ENCODE measurements around the gene RTN4IP1.
"Not testable (repeated sequence)": the region's sequence is repeated elsewhere in the genome, so short reads cannot be mapped to it uniquely, and the experiment has no call there.

Gene RTN4IP1

DNA sequence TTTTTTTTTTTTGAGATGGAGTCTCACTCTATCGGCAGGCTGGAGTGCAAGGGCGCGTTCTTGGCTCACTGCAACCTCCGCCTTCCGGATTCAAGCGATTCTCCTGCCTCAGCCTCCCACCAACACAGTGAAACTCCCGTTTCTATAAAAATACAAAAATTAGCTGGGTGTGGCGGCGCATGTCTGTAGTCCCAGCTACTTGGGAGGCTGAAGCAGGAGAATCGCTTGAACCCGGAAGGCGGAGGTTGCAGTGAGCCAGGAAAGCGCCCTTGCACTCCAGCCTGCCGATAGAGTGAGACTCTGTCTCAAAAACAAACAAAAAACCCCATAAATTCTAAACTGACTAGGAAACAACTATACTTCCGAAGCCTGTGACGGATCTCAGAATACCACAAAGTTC is 1.5 kb downstream of the RTN4IP1 start:
- not testable (repeated sequence) for DNase-seq (ENCODE audit: low spot score)

DNA sequence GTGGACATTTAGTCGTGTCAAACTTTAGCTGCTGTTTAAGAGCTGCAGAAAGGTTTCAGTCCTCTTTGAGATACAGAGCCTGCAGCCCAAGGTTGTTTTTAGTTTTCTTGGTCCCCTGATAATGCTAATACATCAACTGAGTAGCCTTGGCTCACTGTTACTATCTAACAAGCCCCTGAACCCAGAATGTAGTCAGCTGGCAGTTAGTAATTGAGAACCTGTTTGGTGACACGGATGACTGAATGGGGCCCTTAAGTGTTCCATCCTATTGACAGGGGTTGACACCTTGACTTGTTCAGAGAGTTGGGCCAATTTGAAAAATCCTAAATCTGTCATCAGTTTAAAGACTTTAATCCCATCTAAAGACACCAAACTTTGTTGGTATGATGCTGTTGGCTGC is 2.8 kb downstream of the RTN4IP1 start:
- no peak for DNase-seq (ENCODE audit: low spot score)

DNA sequence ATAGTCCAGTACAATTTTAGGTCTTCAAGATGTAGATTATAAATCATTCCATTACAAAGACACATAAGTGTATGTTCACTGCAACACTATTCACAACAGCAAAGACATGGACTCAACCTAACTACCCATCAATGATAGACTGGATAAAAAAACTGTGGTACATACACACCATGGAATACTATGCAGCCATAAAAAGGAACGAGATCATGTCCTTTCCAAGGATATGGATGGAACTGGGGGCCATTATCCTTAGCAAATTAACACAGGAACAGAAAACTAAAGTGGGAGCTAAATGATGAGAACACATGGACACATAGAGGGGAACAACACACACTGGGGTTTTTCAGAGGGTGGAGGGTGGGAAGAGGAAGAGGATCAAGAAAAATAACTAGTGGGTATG is 6.3 kb downstream of the RTN4IP1 start:
- DNase-seq (ENCODE audit: low spot score): no peak

DNA sequence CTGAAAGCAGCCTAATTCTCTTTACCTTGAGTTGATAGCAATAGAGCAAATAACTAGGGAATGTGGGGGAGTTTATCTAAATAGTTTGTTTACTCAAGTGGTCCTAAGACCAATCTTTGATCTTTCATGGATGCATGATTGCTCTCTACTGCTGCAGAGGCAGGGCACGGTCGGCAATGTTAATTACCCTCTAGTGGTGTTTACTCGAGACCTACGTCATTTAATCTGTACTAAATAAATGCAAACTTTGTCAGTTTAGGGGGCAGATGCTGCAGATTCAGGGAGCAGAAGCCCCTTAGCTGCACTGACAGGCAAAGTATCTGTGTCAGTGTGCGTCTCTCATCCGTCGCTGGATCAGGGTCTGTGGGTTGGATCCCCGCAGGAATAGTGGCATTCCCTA is 6.9 kb downstream of the RTN4IP1 start:
- no peak for DNase-seq (ENCODE audit: low spot score)

DNA sequence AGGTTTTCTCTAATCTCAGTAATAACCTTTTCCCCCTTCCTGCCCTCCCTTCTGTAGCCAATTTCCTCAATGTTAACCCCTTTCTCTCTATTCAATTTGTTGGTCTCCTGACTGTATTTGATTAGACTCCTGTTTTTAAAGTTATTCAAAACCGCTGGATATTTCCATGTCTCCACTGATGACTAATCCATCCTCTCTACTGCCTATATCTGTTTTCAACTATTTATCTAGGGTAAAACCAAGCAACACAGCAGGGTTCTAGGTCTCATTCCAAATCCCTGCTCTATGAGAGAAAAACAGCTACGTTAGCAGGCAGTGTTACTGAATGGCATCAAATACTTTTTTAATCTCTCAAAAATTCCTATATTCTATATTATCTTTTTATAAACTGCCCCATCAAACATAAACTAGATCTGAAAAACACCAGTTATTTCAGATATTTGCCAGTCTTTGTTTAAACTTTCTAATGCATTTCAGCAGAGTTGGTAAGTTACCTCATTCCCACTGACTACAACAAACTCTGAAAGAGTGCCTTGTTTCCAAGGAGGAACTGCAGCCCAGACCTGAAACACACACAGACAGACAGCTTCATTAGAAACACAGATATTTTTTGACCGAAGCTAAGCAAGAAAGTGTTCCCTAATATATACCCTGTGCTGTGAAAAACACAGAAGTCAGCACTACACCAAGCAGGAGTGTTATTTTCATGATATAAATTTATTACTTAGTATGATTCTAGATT is 8.2 kb downstream of the RTN4IP1 start:
- no peak for DNase-seq (ENCODE audit: low spot score)

DNA sequence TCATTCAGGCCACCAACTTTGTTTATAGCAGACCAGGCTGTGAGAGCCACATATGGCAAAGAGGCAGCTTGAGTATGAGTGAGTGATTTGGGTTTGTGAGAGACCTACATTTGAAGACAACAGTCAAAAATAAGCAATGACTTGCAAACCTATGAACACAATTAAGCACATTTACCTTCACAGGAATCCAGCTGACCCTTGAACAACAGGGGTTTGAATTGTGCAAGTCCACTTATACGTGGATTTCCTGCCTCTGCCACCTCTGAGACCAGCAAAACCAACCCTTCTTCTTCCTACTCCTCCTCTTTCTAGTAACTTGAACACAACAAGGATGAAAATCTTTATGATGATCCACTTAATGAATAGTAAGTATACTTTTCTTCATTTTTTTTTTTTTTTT is 10.1 kb downstream of the RTN4IP1 start:
- DNase-seq (ENCODE audit: low spot score): no peak

DNA sequence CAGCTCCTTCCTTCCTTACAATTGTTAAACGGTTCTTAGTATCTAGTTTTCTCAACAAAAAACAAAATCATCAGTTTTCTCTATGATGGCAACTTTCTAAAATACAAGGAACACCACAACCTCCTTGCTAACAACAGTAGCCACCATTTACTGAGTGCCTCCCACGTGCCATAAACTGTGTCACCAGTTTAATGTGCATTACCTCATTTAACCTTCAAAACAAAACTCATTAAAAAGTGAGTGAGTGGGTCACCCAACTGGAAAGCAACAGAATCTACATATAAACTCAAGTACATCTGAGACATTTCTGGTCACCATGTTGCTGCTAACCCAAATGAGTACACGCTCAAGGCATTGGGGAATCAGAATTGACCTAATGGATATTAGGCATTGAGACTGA is 11.0 kb downstream of the RTN4IP1 start:
- DNase-seq (ENCODE audit: low spot score): no peak

DNA sequence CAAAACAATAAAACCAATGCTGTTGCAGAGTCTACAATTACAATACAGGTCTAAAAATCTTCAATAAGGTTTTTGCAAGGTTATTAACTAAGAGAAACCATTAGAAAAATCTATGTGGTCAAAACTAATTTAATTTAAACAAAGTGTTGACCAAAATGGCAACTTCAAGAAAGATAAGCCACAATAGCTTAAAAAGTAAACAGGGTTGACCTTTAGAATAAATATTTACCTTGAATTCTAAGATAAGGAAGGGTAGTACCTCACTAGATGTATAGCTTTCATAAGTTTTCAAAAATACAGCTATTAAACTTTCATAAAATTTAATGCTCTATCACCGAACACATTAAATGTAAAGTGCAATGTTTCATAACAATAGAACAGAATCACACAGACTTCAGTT is 11.4 kb downstream of the RTN4IP1 start:
- no peak for DNase-seq (ENCODE audit: low spot score)

DNA sequence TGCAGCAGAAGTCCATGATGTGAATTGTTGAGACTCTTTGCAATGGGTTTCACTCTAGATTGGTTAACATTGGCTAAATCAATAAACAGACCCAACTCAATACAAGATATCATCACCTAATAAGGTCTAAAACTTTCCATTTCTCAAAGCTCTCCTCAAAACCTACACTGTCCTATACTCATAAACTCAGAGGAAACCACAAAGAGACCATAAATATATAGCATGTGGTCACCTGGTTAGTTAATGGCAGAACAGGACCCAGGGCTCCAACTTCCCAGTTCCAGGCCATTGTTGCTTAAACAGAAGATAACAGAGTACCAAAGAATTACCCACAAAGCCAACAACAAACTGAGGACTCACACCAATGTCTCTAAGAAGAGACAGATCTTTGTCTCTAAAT is 12.0 kb downstream of the RTN4IP1 start:
- DNase-seq (ENCODE audit: low spot score): no peak

DNA sequence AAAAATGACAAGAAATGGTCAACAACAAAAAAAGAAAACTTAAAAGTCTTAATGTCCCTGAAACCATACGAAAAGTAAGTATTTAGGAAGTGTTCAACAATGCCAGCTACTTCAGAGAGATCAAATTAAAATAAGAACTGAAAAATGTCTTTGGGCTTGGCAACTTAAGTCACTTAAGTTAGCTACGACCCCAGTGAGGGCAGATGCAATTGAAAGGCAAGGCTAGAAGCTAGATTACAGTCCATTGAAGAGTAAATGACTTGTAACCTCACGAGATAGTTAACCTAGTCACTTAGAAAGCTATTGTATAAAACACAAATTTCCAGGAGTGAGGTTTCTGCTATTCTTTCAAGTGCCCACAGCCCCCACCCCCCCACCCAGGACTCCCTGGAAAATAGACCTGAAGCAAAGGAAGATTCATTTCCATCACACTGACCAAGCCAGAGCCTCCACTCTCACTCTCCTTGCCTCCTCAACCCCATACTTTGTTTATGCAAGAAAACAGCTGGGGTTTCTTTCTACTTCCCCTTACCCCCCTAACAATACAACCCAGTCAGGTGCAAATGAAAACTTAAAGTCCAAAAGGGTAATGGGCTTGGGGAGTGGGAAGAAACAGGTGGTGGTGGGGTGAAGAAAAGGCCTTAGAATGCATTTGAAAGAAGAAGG is 14.6 kb downstream of the RTN4IP1 start:
- DNase-seq (ENCODE audit: low spot score): no peak

DNA sequence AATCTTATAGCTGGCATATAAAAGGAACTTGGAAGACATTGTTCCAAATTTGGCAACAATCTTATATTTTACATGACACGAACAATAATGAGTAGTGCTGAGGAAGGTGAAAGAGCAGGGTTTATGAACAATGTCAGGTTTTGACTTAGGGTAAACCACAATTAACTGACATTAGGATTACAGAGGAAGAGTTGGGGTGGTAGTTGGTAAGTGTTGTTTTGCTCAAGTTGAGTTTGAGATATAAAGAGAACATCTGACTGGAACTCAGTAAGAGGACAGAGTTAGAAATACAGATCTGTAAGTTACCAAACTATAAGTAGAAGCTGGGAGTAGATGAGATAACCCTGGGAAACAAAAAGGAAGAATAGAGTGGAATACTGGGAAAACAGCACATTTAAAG is 15.1 kb downstream of the RTN4IP1 start:
- DNase-seq (ENCODE audit: low spot score): peak; percentile 76

DNA sequence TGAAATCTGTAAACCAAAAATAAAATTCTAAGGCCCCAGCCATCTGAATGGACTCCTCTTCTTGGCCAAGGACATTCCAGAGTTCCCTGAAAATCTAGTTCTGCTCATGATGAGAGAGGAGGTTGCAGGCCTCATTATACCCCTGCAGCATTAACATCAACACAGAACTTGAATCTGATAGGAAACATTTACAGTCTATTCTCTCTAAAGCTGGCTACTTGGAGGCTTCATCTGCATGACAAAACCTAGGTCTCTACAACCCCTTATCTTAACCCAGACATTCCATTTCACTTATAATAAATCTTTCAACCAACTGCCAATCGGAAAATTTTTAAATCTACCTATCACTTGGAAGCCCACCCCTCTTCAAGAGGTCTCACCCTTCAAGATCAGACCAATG is 15.7 kb downstream of the RTN4IP1 start:
- no peak for DNase-seq (ENCODE audit: low spot score)

DNA sequence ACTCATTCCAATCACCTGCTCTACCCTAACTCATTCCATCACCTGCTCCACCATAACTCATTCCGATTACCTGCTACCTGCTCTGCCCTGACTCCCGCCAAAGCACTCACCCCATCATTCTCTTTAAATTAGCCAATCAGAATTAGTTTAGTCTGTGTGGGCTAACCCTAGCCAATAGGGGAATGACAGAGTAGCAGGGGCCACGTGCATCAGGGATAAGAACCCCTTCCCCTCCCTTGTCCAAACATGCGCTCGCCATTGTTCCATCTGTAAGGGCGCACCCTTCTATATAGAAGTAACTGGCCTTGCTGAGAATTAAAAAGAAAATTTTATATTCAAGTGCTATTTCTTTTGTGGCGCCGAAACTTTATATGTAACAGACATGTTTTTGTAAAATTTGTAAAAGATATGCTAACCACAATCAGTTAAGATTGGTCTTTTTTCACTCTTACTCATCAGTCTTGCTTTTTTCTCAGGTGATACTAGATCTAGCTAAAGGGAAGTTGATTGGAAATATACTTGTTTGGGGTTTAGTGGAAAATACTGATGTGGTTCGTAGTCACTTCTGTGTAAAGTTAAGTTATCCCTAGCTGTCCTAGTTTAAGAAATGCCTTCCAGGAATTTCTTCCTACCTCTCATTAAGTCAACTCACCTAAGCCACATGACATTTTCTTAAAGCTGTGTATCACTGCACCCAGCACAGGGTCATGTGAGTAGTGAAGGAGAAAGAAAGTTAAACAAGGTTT is 16.5 kb downstream of the RTN4IP1 start:
- DNase-seq (ENCODE audit: low spot score): peak; percentile 64

DNA sequence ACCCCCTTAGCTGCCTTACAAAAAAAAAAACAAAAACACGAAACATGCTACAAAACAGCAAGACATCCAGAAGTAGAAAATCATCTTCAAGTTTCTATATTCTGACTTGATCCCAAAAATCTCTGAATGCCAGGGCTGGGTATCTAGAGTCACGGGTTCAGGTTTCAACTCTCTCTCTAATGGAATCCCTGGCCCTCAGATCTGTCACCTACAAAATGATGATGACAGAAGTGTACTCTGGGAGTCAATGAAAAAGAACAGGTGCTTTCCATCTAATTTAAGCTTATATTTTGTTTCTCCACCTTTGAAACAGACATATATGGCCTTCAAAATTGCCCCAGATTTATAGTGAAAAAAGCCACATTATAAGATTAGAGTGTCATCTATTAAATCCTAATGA is 18.3 kb downstream of the RTN4IP1 start:
- DNase-seq (ENCODE audit: low spot score): no peak

DNA sequence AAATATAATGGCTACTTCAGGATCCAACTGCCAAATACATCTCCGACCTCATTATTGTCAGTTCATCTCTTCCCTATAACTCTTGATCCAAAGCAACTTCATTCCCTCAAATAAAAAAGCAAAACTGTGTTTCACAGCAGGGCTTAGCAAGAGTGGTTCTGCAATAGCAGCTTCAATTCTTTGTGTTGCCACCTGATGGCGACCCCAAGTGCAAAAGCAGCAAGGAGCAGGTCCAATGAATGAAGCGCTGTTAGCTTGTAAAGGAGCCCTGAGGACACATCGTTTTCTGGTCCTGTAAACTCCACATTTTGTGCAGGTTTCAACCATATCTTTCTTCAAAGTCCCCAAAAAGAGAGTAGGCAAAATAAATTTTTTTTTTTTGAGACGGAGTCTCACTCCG is 19.6 kb downstream of the RTN4IP1 start:
- peak; percentile 53 for DNase-seq (ENCODE audit: low spot score)

DNA sequence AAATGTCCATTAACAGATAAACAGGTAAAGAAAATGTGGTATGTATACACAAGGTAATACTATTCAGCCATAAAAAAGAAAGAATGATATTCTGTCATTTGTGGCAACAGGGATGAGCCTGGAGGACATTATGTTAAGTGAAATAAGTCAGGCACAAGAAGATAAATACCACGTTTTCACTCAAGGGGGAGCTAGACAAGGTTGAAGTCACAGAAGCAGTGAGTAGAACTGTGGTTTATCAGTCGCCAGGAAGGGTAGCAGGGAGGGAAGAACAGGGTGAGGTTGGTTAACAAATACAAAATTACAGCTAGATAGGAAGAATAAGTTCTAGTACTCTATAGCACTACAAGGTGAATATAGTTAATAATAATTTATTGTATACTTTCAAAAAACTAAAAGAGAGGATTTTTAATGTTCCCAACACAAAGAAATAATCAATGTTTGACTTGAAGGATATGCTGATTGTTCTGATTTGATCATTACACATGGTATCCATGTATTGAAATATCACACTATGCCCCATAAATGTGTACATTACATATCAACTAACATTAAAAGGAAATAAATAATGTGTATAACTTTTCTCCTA is 21.1 kb downstream of the RTN4IP1 start:
- peak; percentile 75 for DNase-seq (ENCODE audit: low spot score)

DNA sequence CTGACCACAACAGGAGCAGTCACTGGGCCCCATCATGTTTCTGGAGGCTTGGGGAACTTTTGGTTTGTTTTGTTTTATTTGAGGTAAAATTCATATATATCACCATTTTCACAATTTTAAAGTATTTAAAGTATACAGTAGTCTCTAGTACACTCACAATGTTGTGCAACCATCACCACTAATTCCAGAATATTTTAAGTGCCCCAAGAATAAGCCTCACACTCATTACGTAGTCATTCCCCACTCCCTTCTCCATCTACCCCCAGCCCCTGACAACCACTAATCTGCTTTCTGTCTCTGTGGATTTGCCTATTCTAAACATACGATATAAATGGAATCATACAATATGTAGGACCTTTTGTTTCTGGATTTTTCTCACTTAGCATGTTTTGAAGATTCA is 29.0 kb downstream of the RTN4IP1 start:
- no peak for DNase-seq (ENCODE audit: low spot score)

DNA sequence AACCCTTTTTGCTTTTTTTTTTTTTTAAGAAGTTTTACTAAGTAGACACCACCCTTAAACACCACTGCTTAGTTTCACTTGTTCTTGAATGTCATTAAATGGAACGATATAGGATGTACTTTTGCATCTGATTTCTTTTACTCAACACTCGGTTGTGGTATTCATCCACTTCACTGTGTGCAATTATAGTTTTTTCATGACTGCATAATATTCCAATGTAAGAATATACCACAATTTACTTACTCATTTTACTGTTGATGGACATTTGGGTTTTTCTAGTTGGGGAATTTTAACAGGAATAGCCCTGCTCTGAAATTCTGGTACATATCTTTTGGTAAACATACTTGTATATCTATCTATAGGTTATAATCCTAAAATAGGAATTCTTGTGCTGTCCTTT is 29.9 kb downstream of the RTN4IP1 start:
- no peak for DNase-seq (ENCODE audit: low spot score)

DNA sequence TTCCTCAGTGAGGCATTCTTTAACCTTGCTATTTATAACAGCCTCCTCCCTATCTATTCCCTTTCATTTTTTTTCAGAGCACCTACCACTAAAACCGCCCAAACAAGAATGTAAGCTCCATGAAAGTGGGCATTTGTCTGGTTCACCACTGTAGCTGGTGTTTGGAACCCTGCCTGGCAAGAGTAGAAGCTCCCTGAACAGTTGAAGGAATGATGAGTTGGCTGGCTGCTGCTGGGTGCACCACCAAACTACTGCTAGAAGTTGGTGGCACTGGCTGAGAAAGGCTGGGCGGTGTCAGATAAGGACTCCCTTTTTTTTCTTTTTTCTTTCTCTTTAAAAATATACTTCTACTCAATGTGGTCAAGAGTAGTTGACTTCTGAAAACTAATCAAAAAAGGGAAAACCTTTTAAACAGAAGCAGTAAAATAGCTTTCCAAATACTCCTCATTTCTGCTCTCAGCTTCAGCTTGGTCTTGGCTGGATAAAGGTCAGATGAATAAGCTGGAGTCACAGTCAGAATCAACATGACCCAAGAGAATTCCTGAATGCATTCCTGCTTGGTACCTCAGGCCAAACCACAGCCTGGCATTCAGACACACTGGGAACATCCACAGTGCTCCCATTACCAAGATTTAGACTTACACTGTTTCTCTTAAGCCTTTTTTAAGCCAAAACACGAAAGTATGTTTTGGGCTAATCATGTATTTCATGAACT is 38.0 kb downstream of the RTN4IP1 start:
- no peak for DNase-seq (ENCODE audit: low spot score)

DNA sequence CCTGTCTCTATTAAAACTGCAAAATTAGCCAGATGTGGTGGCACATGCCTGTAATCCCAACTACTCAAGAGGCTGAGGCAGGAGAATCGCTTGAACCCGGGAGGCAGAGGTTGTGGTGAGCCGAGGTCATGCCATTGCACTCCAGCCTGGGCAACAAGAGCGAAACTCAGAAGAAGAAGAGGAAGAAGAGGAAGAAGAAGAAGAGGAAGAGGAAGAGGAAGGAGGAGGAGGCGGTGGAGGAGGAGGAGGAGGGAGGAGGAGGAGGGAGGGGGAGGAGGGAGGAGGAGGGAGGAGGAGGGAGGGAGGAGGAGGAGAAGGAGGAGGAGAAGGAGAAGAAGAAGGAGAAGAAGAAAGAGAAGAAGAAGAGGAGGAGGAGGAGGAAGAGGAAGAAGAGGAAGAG is 40.4 kb downstream of the RTN4IP1 start:
- not testable (repeated sequence) for DNase-seq (ENCODE audit: low spot score)

DNA sequence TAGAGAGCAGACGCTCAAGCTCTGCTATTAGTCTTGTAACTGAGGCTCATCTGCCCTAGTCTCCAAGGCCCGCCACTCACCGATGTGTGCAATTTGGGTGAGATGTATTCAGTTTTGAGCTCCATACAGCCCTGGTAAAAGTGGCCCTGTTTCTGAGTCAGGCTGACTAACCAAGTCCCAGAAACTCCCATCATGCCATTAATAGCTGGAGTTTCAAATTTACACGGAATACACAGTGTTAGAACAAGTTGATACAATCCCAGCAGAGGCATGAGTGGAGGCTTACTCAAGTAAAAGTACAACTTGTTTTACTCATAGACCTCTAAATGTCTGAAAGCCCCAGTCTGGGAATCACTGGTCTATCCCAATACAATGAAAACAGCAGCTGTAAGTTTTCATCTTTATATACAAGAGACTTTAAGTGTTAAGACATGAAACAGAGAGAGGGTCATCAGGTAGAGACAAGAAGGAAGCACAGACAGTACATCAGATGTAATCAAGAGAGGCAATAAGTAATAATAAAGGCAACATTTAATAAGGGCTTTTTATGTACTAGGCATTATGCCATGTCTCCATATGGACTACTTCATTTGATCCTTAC is 42.4 kb downstream of the RTN4IP1 start:
- no peak for DNase-seq (ENCODE audit: low spot score)

DNA sequence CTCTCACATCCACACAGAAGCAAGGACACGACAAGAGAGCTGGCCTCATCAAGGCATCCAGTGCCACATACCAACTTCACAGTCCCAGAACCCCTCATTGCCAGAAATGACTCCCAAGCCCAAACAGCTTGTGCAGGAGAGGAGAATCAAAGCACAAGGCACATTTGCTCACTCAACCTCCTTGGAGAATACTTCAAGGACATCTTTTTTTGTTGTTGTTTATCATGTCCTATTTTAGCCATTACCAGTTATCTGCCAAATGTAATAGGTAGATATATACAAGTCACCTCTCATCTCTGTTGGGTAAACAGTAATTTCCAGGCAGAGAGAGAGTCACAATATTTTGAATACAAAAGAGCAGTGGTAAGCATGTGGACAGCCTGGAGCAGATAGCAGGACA is 47.8 kb downstream of the RTN4IP1 start:
- no peak for DNase-seq (ENCODE audit: low spot score)
